HL-60 (cell line): ENCODE measurements around the gene NUDT8.
"Not testable (repeated sequence)": the region's sequence is repeated elsewhere in the genome, so short reads cannot be mapped to it uniquely, and the experiment has no call there.

Source experiments
- GABPA ChIP-seq: IDR thresholded peaks from 2 replicates; pipeline ENCODE4 v1.6.1; 2012; ENCODE audit warnings: low read depth
- POLR2AphosphoS5 ChIP-seq: IDR thresholded peaks from 2 replicates; pipeline ENCODE4 v1.6.1; 2012; ENCODE audit warnings: low read depth
- SPI1 ChIP-seq: IDR thresholded peaks from 2 replicates; pipeline ENCODE4 v1.6.1; 2012; ENCODE audit warnings: low read depth, mild to moderate bottlenecking, borderline replicate concordance
- TF ChIP-seq, protein P1 (sequence below): IDR thresholded peaks from 2 replicates; pipeline ENCODE4 v1.6.1; 2012; ENCODE audit warnings: low read depth; ENCODE audit not compliant: insufficient replicate concordance
- TF ChIP-seq, protein P2 (sequence below): IDR thresholded peaks from one replicate; pipeline ENCODE4 v1.5.1; 2011; ENCODE audit warnings: low read length, control low read depth, inconsistent platforms; ENCODE audit not compliant: insufficient read depth

GRCh38 chr11:67618901-67619659, 10.7 kb downstream of the NUDT8 start:
- TF ChIP-seq POLR2AphosphoS5, GABPA, SPI1: not testable (repeated sequence)
- TF ChIP-seq, protein P1, sequence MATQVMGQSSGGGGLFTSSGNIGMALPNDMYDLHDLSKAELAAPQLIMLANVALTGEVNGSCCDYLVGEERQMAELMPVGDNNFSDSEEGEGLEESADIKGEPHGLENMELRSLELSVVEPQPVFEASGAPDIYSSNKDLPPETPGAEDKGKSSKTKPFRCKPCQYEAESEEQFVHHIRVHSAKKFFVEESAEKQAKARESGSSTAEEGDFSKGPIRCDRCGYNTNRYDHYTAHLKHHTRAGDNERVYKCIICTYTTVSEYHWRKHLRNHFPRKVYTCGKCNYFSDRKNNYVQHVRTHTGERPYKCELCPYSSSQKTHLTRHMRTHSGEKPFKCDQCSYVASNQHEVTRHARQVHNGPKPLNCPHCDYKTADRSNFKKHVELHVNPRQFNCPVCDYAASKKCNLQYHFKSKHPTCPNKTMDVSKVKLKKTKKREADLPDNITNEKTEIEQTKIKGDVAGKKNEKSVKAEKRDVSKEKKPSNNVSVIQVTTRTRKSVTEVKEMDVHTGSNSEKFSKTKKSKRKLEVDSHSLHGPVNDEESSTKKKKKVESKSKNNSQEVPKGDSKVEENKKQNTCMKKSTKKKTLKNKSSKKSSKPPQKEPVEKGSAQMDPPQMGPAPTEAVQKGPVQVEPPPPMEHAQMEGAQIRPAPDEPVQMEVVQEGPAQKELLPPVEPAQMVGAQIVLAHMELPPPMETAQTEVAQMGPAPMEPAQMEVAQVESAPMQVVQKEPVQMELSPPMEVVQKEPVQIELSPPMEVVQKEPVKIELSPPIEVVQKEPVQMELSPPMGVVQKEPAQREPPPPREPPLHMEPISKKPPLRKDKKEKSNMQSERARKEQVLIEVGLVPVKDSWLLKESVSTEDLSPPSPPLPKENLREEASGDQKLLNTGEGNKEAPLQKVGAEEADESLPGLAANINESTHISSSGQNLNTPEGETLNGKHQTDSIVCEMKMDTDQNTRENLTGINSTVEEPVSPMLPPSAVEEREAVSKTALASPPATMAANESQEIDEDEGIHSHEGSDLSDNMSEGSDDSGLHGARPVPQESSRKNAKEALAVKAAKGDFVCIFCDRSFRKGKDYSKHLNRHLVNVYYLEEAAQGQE: not testable (repeated sequence)
- TF ChIP-seq, protein P2, sequence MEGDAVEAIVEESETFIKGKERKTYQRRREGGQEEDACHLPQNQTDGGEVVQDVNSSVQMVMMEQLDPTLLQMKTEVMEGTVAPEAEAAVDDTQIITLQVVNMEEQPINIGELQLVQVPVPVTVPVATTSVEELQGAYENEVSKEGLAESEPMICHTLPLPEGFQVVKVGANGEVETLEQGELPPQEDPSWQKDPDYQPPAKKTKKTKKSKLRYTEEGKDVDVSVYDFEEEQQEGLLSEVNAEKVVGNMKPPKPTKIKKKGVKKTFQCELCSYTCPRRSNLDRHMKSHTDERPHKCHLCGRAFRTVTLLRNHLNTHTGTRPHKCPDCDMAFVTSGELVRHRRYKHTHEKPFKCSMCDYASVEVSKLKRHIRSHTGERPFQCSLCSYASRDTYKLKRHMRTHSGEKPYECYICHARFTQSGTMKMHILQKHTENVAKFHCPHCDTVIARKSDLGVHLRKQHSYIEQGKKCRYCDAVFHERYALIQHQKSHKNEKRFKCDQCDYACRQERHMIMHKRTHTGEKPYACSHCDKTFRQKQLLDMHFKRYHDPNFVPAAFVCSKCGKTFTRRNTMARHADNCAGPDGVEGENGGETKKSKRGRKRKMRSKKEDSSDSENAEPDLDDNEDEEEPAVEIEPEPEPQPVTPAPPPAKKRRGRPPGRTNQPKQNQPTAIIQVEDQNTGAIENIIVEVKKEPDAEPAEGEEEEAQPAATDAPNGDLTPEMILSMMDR: not testable (repeated sequence)
